Cardiac fibroblast (primary cell): ENCODE data around the gene TM2D3.

Experiments
- DNase-seq, 2 donors: peaks; one replicate each; pipeline versions ENCODE4 v3.0.0 to v3.0.0-alpha.2; 2010; ENCODE audit warnings: low read depth in 2 of 2
- H3K4me3 ChIP-seq, 2 donors: replicated peaks in 1 of 2; 1 replicate in 1 of 2; 2 replicates in 1 of 2; pipeline ENCODE4 v1.5.1; 2011; ENCODE audit warnings: low read depth in 2 of 2, low read length in 2 of 2, mild to moderate bottlenecking in 2 of 2, moderate library complexity in 1 of 2
- CTCF ChIP-seq: IDR thresholded peaks from one replicate; pipeline ENCODE4 v1.5.1; 2011; ENCODE audit warnings: low read depth, mild to moderate bottlenecking, low read length, inconsistent platforms

Gene TM2D3

GRCh38 chr15:101600035-101600434 is 52.1 kb downstream of the TM2D3 start:
- no peak for TF ChIP-seq CTCF
- DNase-seq: no peak
- no peak overlapping the region for H3K4me3 ChIP-seq

GRCh38 chr15:101599091-101599490 is 53.1 kb downstream of the TM2D3 start:
- H3K4me3 ChIP-seq: no peak overlapping the region
- TF ChIP-seq CTCF: no peak
- DNase-seq: no peak

- no peak for TF ChIP-seq CTCF
- peak in 1 of 2 donors; percentile 45 for DNase-seq
These were observed 54.7 kb downstream of the TM2D3 start for GRCh38 chr15:101597360-101597928.

GRCh38 chr15:101596633-101597032 is 55.5 kb downstream of the TM2D3 start:
- DNase-seq: no peak
- TF ChIP-seq CTCF: no peak
- no peak overlapping the region for H3K4me3 ChIP-seq

More at GRCh38 chr15:101597360-101597928, 54.7 kb downstream of the TM2D3 start:
- no peak overlapping the region for H3K4me3 ChIP-seq
